Esophagus squamous epithelium (tissue), 4 donors: ENCODE results near the gene NPIPA1.
"Not testable (repeated sequence)": the region's sequence is repeated elsewhere in the genome, so short reads cannot be mapped to it uniquely, and the experiment has no call there.

ENCODE experiments used
- CTCF ChIP-seq, 6 experiments: fragments of 450-650 bp in 4 of 6; fragments of 200-600 bp in 2 of 6; sonication (generic) in 2 of 6; IDR thresholded peaks; one replicate each; pipeline ENCODE4 v1.5.1; 2016 to 2019; ENCODE audit warnings: antibody characterized with exemption in 6 of 6, mild to moderate bottlenecking in 4 of 6, moderate library complexity in 4 of 6
- POLR2A ChIP-seq, 4 donors: fragments of 450-650 bp; IDR thresholded peaks; one replicate each; pipeline ENCODE4 v1.6.1; 2017; ENCODE audit warnings: antibody characterized with exemption in 4 of 4, mild to moderate bottlenecking in 4 of 4, moderate library complexity in 3 of 4

DNA sequence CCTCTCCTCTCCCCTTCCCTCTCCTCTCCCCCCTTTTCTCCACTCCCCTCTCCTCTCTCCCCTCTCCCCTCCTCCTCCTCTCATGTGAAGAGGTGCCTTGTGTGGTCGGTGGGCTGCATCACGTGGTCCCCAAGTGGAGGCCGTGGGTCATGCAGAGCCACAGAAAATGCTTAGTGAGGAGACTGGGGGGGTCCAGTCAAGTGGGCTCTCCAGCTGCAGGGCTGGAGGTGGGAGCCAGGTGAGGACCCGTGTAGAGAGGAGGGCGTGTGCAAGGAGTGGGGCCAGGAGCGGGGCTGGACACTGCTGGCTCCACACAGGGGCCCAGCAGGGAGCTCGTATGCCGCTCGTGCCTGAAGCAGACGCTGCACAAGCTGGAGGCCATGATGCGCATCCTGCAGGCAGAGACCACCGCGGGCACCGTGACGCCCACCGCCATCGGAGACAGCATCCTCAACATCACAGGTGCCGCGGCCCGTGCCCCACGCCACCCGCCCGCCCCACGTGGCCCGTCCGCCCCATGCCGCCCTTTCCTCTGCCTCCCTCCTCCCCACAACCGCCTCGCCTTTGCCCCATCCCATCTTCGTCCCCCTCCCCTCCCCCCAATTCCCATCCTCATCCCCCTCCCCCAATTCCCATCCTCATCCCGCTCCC, 9.1 kb upstream of the NPIPA1 start:
- TF ChIP-seq POLR2A, CTCF (IDR thresholded peaks at IDR 0.05): not testable (repeated sequence)
